NB4 (cell line): Measurements from ENCODE around the gene XIRP1.

ENCODE experiments used
- CTCF ChIP-seq: IDR thresholded peaks from one replicate; pipeline ENCODE4 v1.5.1; 2012; ENCODE audit warnings: low read depth, low read length
- MAX ChIP-seq: IDR thresholded peaks from 2 replicates; pipeline ENCODE4 v1.6.1; 2011; ENCODE audit warnings: low read depth, low read length
- MYC ChIP-seq: IDR thresholded peaks from 2 replicates; pipeline ENCODE4 v1.6.1; 2011; ENCODE audit warnings: low read depth, low read length
- POLR2A ChIP-seq: IDR thresholded peaks from 2 replicates; pipeline ENCODE4 v1.6.1; 2011; ENCODE audit warnings: mild to moderate bottlenecking; ENCODE audit not compliant: insufficient read length; ENCODE audit errors: extremely low read depth

- TF ChIP-seq MAX: no peak
- no peak for TF ChIP-seq CTCF
- TF ChIP-seq POLR2A: no peak
- no peak for TF ChIP-seq MYC
Measured at GRCh38 chr3:39210078-39210477, 17.7 kb upstream of the XIRP1 start.
